Coronary artery (tissue), 2 donors: ENCODE measurements around the gene SLC24A5.

Experiments used
- DNase-seq: peaks from one replicate; pipeline ENCODE4 v3.0.0-alpha.2; 2017; ENCODE audit warnings: low spot score
- H3K27ac ChIP-seq, 2 donors: fragments of 200-600 bp; sonication (generic); one replicate each; pipeline ENCODE4 v1.5.1; 2016 to 2019
- H3K4me3 ChIP-seq: fragments of 200-600 bp; sonication (generic); 2 replicates; pipeline ENCODE4 v1.5.1; 2016; ENCODE audit warnings: mild to moderate bottlenecking, moderate library complexity
- CTCF ChIP-seq: fragments of 200-600 bp; sonication (generic); IDR thresholded peaks from one replicate; pipeline ENCODE4 v1.5.1; 2019; ENCODE audit warnings: antibody characterized with exemption

Gene SLC24A5

GRCh38 chr15:48096355-48096786, 24.4 kb upstream of the SLC24A5 start:
- TF ChIP-seq CTCF, result no peak
- H3K27ac ChIP-seq, result no peak overlapping the region
- H3K4me3 ChIP-seq, result no peak overlapping the region
- no peak for DNase-seq

GRCh38 chr15:48096813-48097212, 24.0 kb upstream of the SLC24A5 start:
- Histone ChIP-seq H3K4me3 (no peak overlapping the region), H3K27ac (no peak overlapping the region)
- DNase-seq, result no peak
- TF ChIP-seq CTCF, result no peak

- DNase-seq, result no peak
- no peak overlapping the region for H3K27ac ChIP-seq
- TF ChIP-seq CTCF, result no peak
Observed at GRCh38 chr15:48097264-48097663, 23.5 kb upstream of the SLC24A5 start.

GRCh38 chr15:48101376-48101961, 19.3 kb upstream of the SLC24A5 start:
- no peak overlapping the region for H3K27ac ChIP-seq
- DNase-seq, result no peak
- no peak overlapping the region for H3K4me3 ChIP-seq
- no peak for TF ChIP-seq CTCF

More at GRCh38 chr15:48097264-48097663, 23.5 kb upstream of the SLC24A5 start:
- no peak overlapping the region for H3K4me3 ChIP-seq

GRCh38 chr15:48102167-48102566, 18.6 kb upstream of the SLC24A5 start:
- no peak for TF ChIP-seq CTCF
- no peak overlapping the region for H3K27ac ChIP-seq
- DNase-seq, result no peak
- H3K4me3 ChIP-seq, result no peak overlapping the region

GRCh38 chr15:48103647-48104046, 17.1 kb upstream of the SLC24A5 start:
- Histone ChIP-seq H3K4me3 (no peak overlapping the region), H3K27ac (no peak overlapping the region)
- no peak for DNase-seq
- TF ChIP-seq CTCF, result no peak

GRCh38 chr15:48105936-48106335, 14.9 kb upstream of the SLC24A5 start:
- no peak for DNase-seq
- H3K27ac ChIP-seq, result no peak overlapping the region
- no peak for TF ChIP-seq CTCF
- H3K4me3 ChIP-seq, result no peak overlapping the region
